Measurements from ENCODE around the gene MYRIP. TPM values are rescaled to one million over a fixed set of nuclear protein-coding genes. Genes with fewer than 3 reads are reported as not detected.

The MYRIP gene
- polyA plus RNA-seq, 1 experiment: 0.06 TPM

GRCh38 chr3:39935261-39935660, 125.9 kb downstream of the MYRIP start:
- Histone ChIP-seq H3K27me3 (ENCODE audit: control insufficient read depth, insufficient read depth, low read length) (no peaks in the 10 kb centered on the region), H3K36me3 (ENCODE audit: control insufficient read depth, insufficient read depth, low read length) (no peaks in the 10 kb centered on the region), H3K4me3 (ENCODE audit: low read depth, low read length) (no peak overlapping the region)
- ChIA-PET POLR2A (no interaction called here), CTCF (no interaction called here)
- no peak for DNase-seq (ENCODE audit: low read depth)
- no peak for TF ChIP-seq CTCF (IDR thresholded peaks at IDR 0.05; ENCODE audit: insufficient read depth, low read depth, low read length)

- no peak for TF ChIP-seq CTCF (IDR thresholded peaks at IDR 0.05; ENCODE audit: insufficient read depth, low read depth, low read length)
Observed at GRCh38 chr3:39936848-39937247, 127.4 kb downstream of the MYRIP start.

GRCh38 chr3:39937315-39937714, 127.9 kb downstream of the MYRIP start:
- POLR2A ChIA-PET: no interaction called here
- no peak for DNase-seq (ENCODE audit: low read depth)

More at GRCh38 chr3:39936848-39937247, 127.4 kb downstream of the MYRIP start:
- Histone ChIP-seq H3K27me3 (ENCODE audit: control insufficient read depth, insufficient read depth, low read length) (no peaks in the 10 kb centered on the region), H3K36me3 (ENCODE audit: control insufficient read depth, insufficient read depth, low read length) (no peaks in the 10 kb centered on the region), H3K4me3 (ENCODE audit: low read depth, low read length) (no peak overlapping the region)
- CTCF ChIA-PET: no interaction called here
- DNase-seq (ENCODE audit: low read depth): no peak
- POLR2A ChIA-PET: no interaction called here

GRCh38 chr3:39937874-39938273, 128.5 kb downstream of the MYRIP start:
- no peaks in the 10 kb centered on the region for H3K27me3 ChIP-seq (ENCODE audit: control insufficient read depth, insufficient read depth, low read length)
- H3K36me3 ChIP-seq (ENCODE audit: control insufficient read depth, insufficient read depth, low read length): no peaks in the 10 kb centered on the region
- TF ChIP-seq CTCF (IDR thresholded peaks at IDR 0.05; ENCODE audit: insufficient read depth, low read depth, low read length): no peak
- no peak overlapping the region for H3K4me3 ChIP-seq (ENCODE audit: low read depth, low read length)
- CTCF ChIA-PET: no interaction called here
- POLR2A ChIA-PET: no interaction called here
- DNase-seq (ENCODE audit: low read depth): no peak

More at GRCh38 chr3:39937315-39937714, 127.9 kb downstream of the MYRIP start:
- TF ChIP-seq CTCF (IDR thresholded peaks at IDR 0.05; ENCODE audit: insufficient read depth, low read depth, low read length): no peak
- Histone ChIP-seq H3K4me3 (ENCODE audit: low read depth, low read length) (no peak overlapping the region), H3K27me3 (ENCODE audit: control insufficient read depth, insufficient read depth, low read length) (no peaks in the 10 kb centered on the region), H3K36me3 (ENCODE audit: control insufficient read depth, insufficient read depth, low read length) (no peaks in the 10 kb centered on the region)
- CTCF ChIA-PET: no interaction called here

- ChIA-PET CTCF (no interaction called here), POLR2A (no interaction called here)
- no peak for DNase-seq (ENCODE audit: low read depth)
- Histone ChIP-seq H3K27me3 (ENCODE audit: control insufficient read depth, insufficient read depth, low read length) (no peaks in the 10 kb centered on the region), H3K4me3 (ENCODE audit: low read depth, low read length) (no peak overlapping the region), H3K36me3 (ENCODE audit: control insufficient read depth, insufficient read depth, low read length) (no peaks in the 10 kb centered on the region)
- TF ChIP-seq CTCF (IDR thresholded peaks at IDR 0.05; ENCODE audit: insufficient read depth, low read depth, low read length): no peak
Observed at GRCh38 chr3:39941931-39942330, 132.5 kb downstream of the MYRIP start.

Measured in BJ (cell line).